Dermis blood vessel endothelial cell (primary cell): ENCODE data around the gene CTNNBIP1. TPM values are rescaled to one million over a fixed set of nuclear protein-coding genes. Genes with fewer than 3 reads are reported as not detected.
"Not testable (repeated sequence)": the region's sequence is repeated elsewhere in the genome, so short reads cannot be mapped to it uniquely, and the experiment has no call there.

Experiments used
- DNase-seq: peaks from one replicate; pipeline ENCODE4 v3.0.0; 2010
- total RNA-seq: library from RNA; depleted of rRNA; stranded (reverse); fragments of >200 nt; gene quantifications from 2 replicates; pipeline ENCODE4 v1.2.3, GENCODE V29; 2014

The CTNNBIP1 gene
- total RNA-seq, result 57.5 and 90.9 TPM in 2 replicates

- no peak for DNase-seq
These were observed at the start of gene CTNNBIP1 for GRCh38 chr1:9910076-9910422. CTNNBIP1 (minus strand) TSS chr1:9910269; CDS start chr1:9872064, 38,205 bp downstream.

- no peak for DNase-seq
These were observed 47.7 kb upstream of the CTNNBIP1 start for GRCh38 chr1:9957726-9958125.

- no peak for DNase-seq
These were observed 36.2 kb upstream of the CTNNBIP1 start for GRCh38 chr1:9946315-9946714.

GRCh38 chr1:9942939-9943788, 33.1 kb upstream of the CTNNBIP1 start, which contains the start of the genes LZIC and NMNAT1:
LZIC (minus strand) TSS chr1:9943391; CDS start chr1:9936619, 6,772 bp downstream.
NMNAT1 (plus strand) TSS chr1:9943475; CDS start chr1:9972074, 28,599 bp downstream.
- DNase-seq, result peak; percentile 97

GRCh38 chr1:9942399-9942938, 32.4 kb upstream of the CTNNBIP1 start:
- peak; percentile 80 for DNase-seq

- peak; percentile 56 for DNase-seq
These were observed 19.6 kb upstream of the CTNNBIP1 start for GRCh38 chr1:9929431-9930385.

- DNase-seq, result no peak
These were observed 17.2 kb upstream of the CTNNBIP1 start for GRCh38 chr1:9927259-9927658.

GRCh38 chr1:9922342-9922741, 12.3 kb upstream of the CTNNBIP1 start:
- no peak for DNase-seq

GRCh38 chr1:9920606-9921005, 10.5 kb upstream of the CTNNBIP1 start:
- DNase-seq, result no peak

GRCh38 chr1:9917901-9918300, 7.8 kb upstream of the CTNNBIP1 start:
- no peak for DNase-seq

- not testable (repeated sequence) for DNase-seq
These were observed 7.4 kb upstream of the CTNNBIP1 start for GRCh38 chr1:9917495-9917894.

- DNase-seq, result no peak
These were observed 6.4 kb upstream of the CTNNBIP1 start for GRCh38 chr1:9916452-9916851.

GRCh38 chr1:9914610-9914937, 4.5 kb upstream of the CTNNBIP1 start:
- DNase-seq, result no peak

- no peak for DNase-seq
These were observed 2.3 kb upstream of the CTNNBIP1 start for GRCh38 chr1:9912264-9912936.

- DNase-seq, result peak; percentile 100
These were observed 532 bp upstream of the CTNNBIP1 start for GRCh38 chr1:9910423-9911178.

- peak; percentile 52 for DNase-seq
These were observed 629 bp downstream of the CTNNBIP1 start for GRCh38 chr1:9909234-9910046.

- DNase-seq, result no peak
These were observed 1.2 kb downstream of the CTNNBIP1 start for GRCh38 chr1:9908871-9909233.

GRCh38 chr1:9907441-9907840, 2.6 kb downstream of the CTNNBIP1 start:
- DNase-seq, result peak; percentile 44

GRCh38 chr1:9906466-9906865, 3.6 kb downstream of the CTNNBIP1 start:
- DNase-seq, result no peak

GRCh38 chr1:9905010-9905409, 5.1 kb downstream of the CTNNBIP1 start:
- DNase-seq, result no peak

- no peak for DNase-seq
These were observed 5.5 kb downstream of the CTNNBIP1 start for GRCh38 chr1:9904596-9904995.
